Parathyroid adenoma (tissue), 2 donors: ENCODE data around the gene POLR3A.

Experiments used
- H2AFZ ChIP-seq: fragments of 300-600 bp; sonication (generic); one replicate; pipeline ENCODE4 v1.7.0; 2017; ENCODE audit warnings: antibody characterized with exemption, mild to moderate bottlenecking
- H3K27ac ChIP-seq: fragments of 300-600 bp; sonication (generic); one replicate; pipeline ENCODE4 v1.7.0; 2017
- H3K27me3 ChIP-seq: fragments of 300-600 bp; sonication (generic); one replicate; pipeline ENCODE4 v1.7.0; 2017; ENCODE audit warnings: low read length; ENCODE audit not compliant: control insufficient read depth, insufficient read depth
- H3K36me3 ChIP-seq: fragments of 300-600 bp; sonication (generic); one replicate; pipeline ENCODE4 v1.7.0; 2017; ENCODE audit warnings: low read length; ENCODE audit not compliant: control insufficient read depth, insufficient read depth
- H3K4me1 ChIP-seq: fragments of 300-600 bp; sonication (generic); one replicate; pipeline ENCODE4 v1.7.0; 2017; ENCODE audit warnings: control low read depth
- H3K4me2 ChIP-seq: fragments of 300-600 bp; sonication (generic); one replicate; pipeline ENCODE4 v1.7.0; 2017; ENCODE audit warnings: low read length
- H3K4me3 ChIP-seq: fragments of 300-600 bp; sonication (generic); one replicate; pipeline ENCODE4 v1.7.0; 2017; ENCODE audit warnings: low read depth, low read length
- H3K79me2 ChIP-seq: fragments of 300-600 bp; sonication (generic); one replicate; pipeline ENCODE4 v1.7.0; 2017; ENCODE audit warnings: control low read depth
- H3K9ac ChIP-seq: fragments of 300-600 bp; sonication (generic); one replicate; pipeline ENCODE4 v1.7.0; 2017; ENCODE audit warnings: mild to moderate bottlenecking
- H3K9me3 ChIP-seq: fragments of 300-600 bp; sonication (generic); one replicate; pipeline ENCODE4 v1.7.0; 2017; ENCODE audit warnings: low read length; ENCODE audit not compliant: control insufficient read depth
- CTCF ChIP-seq: fragments of 300-600 bp; sonication (generic); IDR thresholded peaks from one replicate; pipeline ENCODE4 v1.7.0; 2017; ENCODE audit warnings: antibody characterized with exemption, mild to moderate bottlenecking
- donor health status: primary hyperparathyroidism.

The POLR3A gene

GRCh38 chr10:78033387-78033636, 4.0 kb upstream of the POLR3A start:
- H3K36me3 ChIP-seq = no peaks in the 10 kb centered on the region
- peak overlapping the region; percentile 71 for H3K4me3 ChIP-seq
- H3K27ac ChIP-seq = peak overlapping the region; percentile 81
- H3K4me2 ChIP-seq = peak overlapping the region; percentile 70
- peaks cover 8% of the 10 kb centered on the region for H3K4me1 ChIP-seq
- no peaks in the 10 kb centered on the region for H3K9me3 ChIP-seq
- H2AFZ ChIP-seq = peak overlapping the region; percentile 96
- TF ChIP-seq CTCF = no peak
- peaks cover 18% of the 10 kb centered on the region for H3K79me2 ChIP-seq
- no peaks in the 10 kb centered on the region for H3K27me3 ChIP-seq
- no peak overlapping the region for H3K9ac ChIP-seq

- no peaks in the 10 kb centered on the region for H3K9me3 ChIP-seq
Measured at GRCh38 chr10:78028438-78029268, 662 bp downstream of the POLR3A start.

GRCh38 chr10:78025685-78026364, 3.5 kb downstream of the POLR3A start:
- Histone ChIP-seq H3K27me3 (no peaks in the 10 kb centered on the region), H3K36me3 (no peaks in the 10 kb centered on the region), H3K4me3 (no peak overlapping the region), H3K4me1 (peaks cover 10% of the 10 kb centered on the region), H3K9ac (no peak overlapping the region), H3K79me2 (peaks cover 15% of the 10 kb centered on the region), H3K4me2 (no peak overlapping the region), H3K27ac (no peak overlapping the region), H2AFZ (no peak overlapping the region), H3K9me3 (no peaks in the 10 kb centered on the region)
- no peak for TF ChIP-seq CTCF

More at GRCh38 chr10:78028438-78029268, 662 bp downstream of the POLR3A start:
- Histone ChIP-seq H3K27me3 (no peaks in the 10 kb centered on the region), H3K9ac (peak overlapping the region; percentile 74), H3K4me2 (peak overlapping the region; percentile 86), H3K4me1 (peaks cover 10% of the 10 kb centered on the region), H3K27ac (peak overlapping the region; percentile 88), H3K4me3 (peak overlapping the region; percentile 98), H2AFZ (peak overlapping the region; percentile 98), H3K79me2 (peaks cover 15% of the 10 kb centered on the region), H3K36me3 (no peaks in the 10 kb centered on the region)
- no peak for TF ChIP-seq CTCF

GRCh38 chr10:78023741-78024140, 5.6 kb downstream of the POLR3A start:
- Histone ChIP-seq H3K4me3 (no peak overlapping the region), H2AFZ (no peak overlapping the region), H3K4me2 (no peak overlapping the region), H3K36me3 (no peaks in the 10 kb centered on the region), H3K27ac (no peak overlapping the region), H3K9ac (no peak overlapping the region), H3K79me2 (peaks cover 9% of the 10 kb centered on the region), H3K9me3 (no peaks in the 10 kb centered on the region), H3K27me3 (no peaks in the 10 kb centered on the region), H3K4me1 (peaks cover 5% of the 10 kb centered on the region)
- no peak for TF ChIP-seq CTCF
